AG04450 (cell line): ENCODE measurements around the gene DNAJC22. TPM values are rescaled to one million over a fixed set of nuclear protein-coding genes. Genes with fewer than 3 reads are reported as not detected.
"Not testable (repeated sequence)": the region's sequence is repeated elsewhere in the genome, so short reads cannot be mapped to it uniquely, and the experiment has no call there.

Source experiments
- CTCF ChIA-PET: fragments of 300-600, 350-600 bp; formaldehyde crosslinking; extraction: SDS; loops from one replicate; lab custom pipeline; 2022; ENCODE audit warnings: antibody characterized with exemption, inconsistent platforms; lab: Charles Lee
- POLR2A ChIA-PET: fragments of 350-600 bp; formaldehyde crosslinking; extraction: SDS; loops from one replicate; lab custom pipeline; 2021; ENCODE audit warnings: antibody characterized with exemption, inconsistent platforms; lab: Yijun Ruan, JAX
- DNase-seq: peaks from one replicate; pipeline ENCODE4 v3.0.0-alpha.2; 2011; ENCODE audit warnings: low read depth, low spot score
- H3K27ac ChIP-seq: one replicate; pipeline ENCODE4 v1.5.1; 2012; ENCODE audit warnings: low read depth, low read length, control low read depth
- H3K27me3 ChIP-seq: one replicate; pipeline ENCODE4 v1.6.0; 2012; ENCODE audit warnings: low read length; ENCODE audit not compliant: control insufficient read depth, insufficient read depth
- H3K4me3 ChIP-seq: 2 replicates; pipeline ENCODE4 v1.5.1; 2011; ENCODE audit warnings: mild to moderate bottlenecking, low read depth, low read length, control low read depth
- H3K9me3 ChIP-seq: 2 replicates; pipeline ENCODE4 v1.5.1; 2012; ENCODE audit warnings: low read length; ENCODE audit not compliant: control insufficient read depth, insufficient read depth
- polyA plus RNA-seq: library from polyadenylated mRNA; depleted of rRNA; stranded (reverse); fragments of >200 nt; gene quantifications from 2 replicates; pipeline ENCODE4 v1.2.3, GENCODE V29; 2011
- TF ChIP-seq, protein P1 (sequence below): IDR thresholded peaks from 2 replicates; pipeline ENCODE4 v1.5.1; 2011; ENCODE audit warnings: low read depth, low read length, control low read depth, inconsistent platforms

Gene DNAJC22
- polyA plus RNA-seq, 1 experiment = 12.2 TPM

- ChIA-PET POLR2A (no interaction called here), CTCF (interaction anchor here (0.8 kb wide), 1 partner anchor 42 kb away, joined by 3 read pairs; no protein-coding TSS in a partner anchor)
- no peak for DNase-seq
- TF ChIP-seq, protein P1, sequence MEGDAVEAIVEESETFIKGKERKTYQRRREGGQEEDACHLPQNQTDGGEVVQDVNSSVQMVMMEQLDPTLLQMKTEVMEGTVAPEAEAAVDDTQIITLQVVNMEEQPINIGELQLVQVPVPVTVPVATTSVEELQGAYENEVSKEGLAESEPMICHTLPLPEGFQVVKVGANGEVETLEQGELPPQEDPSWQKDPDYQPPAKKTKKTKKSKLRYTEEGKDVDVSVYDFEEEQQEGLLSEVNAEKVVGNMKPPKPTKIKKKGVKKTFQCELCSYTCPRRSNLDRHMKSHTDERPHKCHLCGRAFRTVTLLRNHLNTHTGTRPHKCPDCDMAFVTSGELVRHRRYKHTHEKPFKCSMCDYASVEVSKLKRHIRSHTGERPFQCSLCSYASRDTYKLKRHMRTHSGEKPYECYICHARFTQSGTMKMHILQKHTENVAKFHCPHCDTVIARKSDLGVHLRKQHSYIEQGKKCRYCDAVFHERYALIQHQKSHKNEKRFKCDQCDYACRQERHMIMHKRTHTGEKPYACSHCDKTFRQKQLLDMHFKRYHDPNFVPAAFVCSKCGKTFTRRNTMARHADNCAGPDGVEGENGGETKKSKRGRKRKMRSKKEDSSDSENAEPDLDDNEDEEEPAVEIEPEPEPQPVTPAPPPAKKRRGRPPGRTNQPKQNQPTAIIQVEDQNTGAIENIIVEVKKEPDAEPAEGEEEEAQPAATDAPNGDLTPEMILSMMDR = no peak
- Histone ChIP-seq H3K27me3 (peaks cover 27% of the 10 kb centered on the region), H3K4me3 (no peak overlapping the region), H3K9me3 (no peaks in the 10 kb centered on the region), H3K27ac (no peak overlapping the region)
Measured at GRCh38 chr12:49305762-49306510, 40.8 kb upstream of the DNAJC22 start.

GRCh38 chr12:49309386-49309785 is 37.3 kb upstream of the DNAJC22 start:
- TF ChIP-seq, protein P1 = no peak
- CTCF ChIA-PET = interaction anchor here (0.6 kb wide), 1 partner anchor 25 kb away, joined by 3 read pairs; no protein-coding TSS in a partner anchor
- no peaks in the 10 kb centered on the region for H3K9me3 ChIP-seq
- no peak overlapping the region for H3K27ac ChIP-seq
- peaks cover 21% of the 10 kb centered on the region for H3K27me3 ChIP-seq
- no peak overlapping the region for H3K4me3 ChIP-seq
- DNase-seq = no peak
- POLR2A ChIA-PET = no interaction called here

GRCh38 chr12:49310451-49311000 is 36.2 kb upstream of the DNAJC22 start:
- H3K27me3 ChIP-seq = peaks cover 18% of the 10 kb centered on the region
- H3K4me3 ChIP-seq, POLR2A ChIA-PET, H3K9me3 ChIP-seq, H3K27ac ChIP-seq, CTCF ChIA-PET, DNase-seq: not testable (repeated sequence)

GRCh38 chr12:49314811-49315210 is 31.9 kb upstream of the DNAJC22 start:
- Histone ChIP-seq H3K9me3 (no peaks in the 10 kb centered on the region), H3K27ac (no peak overlapping the region), H3K4me3 (no peak overlapping the region), H3K27me3 (peaks cover 4% of the 10 kb centered on the region)
- CTCF ChIA-PET = no interaction called here
- no peak for DNase-seq
- TF ChIP-seq, protein P1 = no peak
- POLR2A ChIA-PET = no interaction called here

GRCh38 chr12:49317118-49317517 is 29.6 kb upstream of the DNAJC22 start:
- H3K4me3 ChIP-seq, H3K9me3 ChIP-seq, H3K27me3 ChIP-seq, CTCF ChIA-PET, H3K27ac ChIP-seq, POLR2A ChIA-PET, DNase-seq: not testable (repeated sequence)

- DNase-seq, CTCF ChIA-PET, H3K9me3 ChIP-seq, H3K4me3 ChIP-seq, H3K27me3 ChIP-seq, H3K27ac ChIP-seq: not testable (repeated sequence)
- POLR2A ChIA-PET = interaction anchor here (0.6 kb wide), 1 partner anchor 43 kb away, joined by 4 read pairs; no protein-coding TSS in a partner anchor
Measured at GRCh38 chr12:49320411-49321103, 26.1 kb upstream of the DNAJC22 start.
